OCI-LY1 (cell line): ENCODE results near the gene FBXW8.

Experiments used
- EZH2 ChIP-seq: fragments of 200-600 bp; sonication (generic), shearing (Covaris generic); IDR thresholded peaks from 2 replicates; pipeline ENCODE4 v1.8.0; 2017; ENCODE audit warnings: borderline replicate concordance, mixed run types, mild to moderate bottlenecking, antibody characterized with exemption, low read length, moderate library complexity, mixed read lengths
- TF ChIP-seq, protein P1 (sequence below): fragments of 200-600 bp; sonication (generic), shearing (Covaris generic); IDR thresholded peaks from 2 replicates; pipeline ENCODE4 v1.5.1; 2017; ENCODE audit warnings: mild to moderate bottlenecking, antibody characterized with exemption, low read length, moderate library complexity, mixed read lengths

DNA sequence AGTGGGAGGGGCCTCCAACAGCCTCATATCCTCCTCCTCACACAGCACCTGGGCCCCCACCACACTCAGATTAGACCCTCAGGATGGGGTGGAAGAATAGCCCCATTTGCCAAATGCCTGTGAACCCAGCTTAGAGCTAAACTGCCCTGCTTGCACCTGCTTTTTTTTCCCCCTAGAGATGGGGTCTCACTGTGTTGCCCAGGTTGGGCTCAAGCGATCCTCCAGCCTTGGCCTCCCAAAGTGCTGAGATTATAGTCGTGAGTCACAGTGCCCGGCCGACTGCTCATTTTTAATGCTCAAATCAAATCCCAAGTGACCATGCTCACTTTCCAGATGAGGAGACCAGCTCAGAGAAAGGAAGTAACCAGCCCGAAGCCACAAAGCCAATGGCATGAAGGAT is 161.4 kb downstream of the FBXW8 start:
- TF ChIP-seq, protein P1, sequence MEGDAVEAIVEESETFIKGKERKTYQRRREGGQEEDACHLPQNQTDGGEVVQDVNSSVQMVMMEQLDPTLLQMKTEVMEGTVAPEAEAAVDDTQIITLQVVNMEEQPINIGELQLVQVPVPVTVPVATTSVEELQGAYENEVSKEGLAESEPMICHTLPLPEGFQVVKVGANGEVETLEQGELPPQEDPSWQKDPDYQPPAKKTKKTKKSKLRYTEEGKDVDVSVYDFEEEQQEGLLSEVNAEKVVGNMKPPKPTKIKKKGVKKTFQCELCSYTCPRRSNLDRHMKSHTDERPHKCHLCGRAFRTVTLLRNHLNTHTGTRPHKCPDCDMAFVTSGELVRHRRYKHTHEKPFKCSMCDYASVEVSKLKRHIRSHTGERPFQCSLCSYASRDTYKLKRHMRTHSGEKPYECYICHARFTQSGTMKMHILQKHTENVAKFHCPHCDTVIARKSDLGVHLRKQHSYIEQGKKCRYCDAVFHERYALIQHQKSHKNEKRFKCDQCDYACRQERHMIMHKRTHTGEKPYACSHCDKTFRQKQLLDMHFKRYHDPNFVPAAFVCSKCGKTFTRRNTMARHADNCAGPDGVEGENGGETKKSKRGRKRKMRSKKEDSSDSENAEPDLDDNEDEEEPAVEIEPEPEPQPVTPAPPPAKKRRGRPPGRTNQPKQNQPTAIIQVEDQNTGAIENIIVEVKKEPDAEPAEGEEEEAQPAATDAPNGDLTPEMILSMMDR: no peak
- TF ChIP-seq EZH2: no peak
